MM.1S (cell line): Measurements from ENCODE around the gene UNC119.

Experiments used
- DNase-seq: peaks from one replicate; pipeline ENCODE4 v3.0.0-alpha.2; 2015
- H2AFZ ChIP-seq: fragments of 300-600 bp; sonication (generic); 2 replicates; pipeline ENCODE4 v1.6.0; 2016; ENCODE audit warnings: antibody characterized with exemption, low read length
- H3F3A ChIP-seq: fragments of 300-600 bp; sonication (generic); 2 replicates; pipeline ENCODE4 v1.6.1; 2016; ENCODE audit warnings: mild to moderate bottlenecking, antibody characterized with exemption, low read length, moderate library complexity, mixed read lengths; ENCODE audit not compliant: insufficient read depth
- H3K27ac ChIP-seq: fragments of 300-600 bp; sonication (generic); 2 replicates; pipeline ENCODE4 v1.5.1; 2016; ENCODE audit warnings: mild to moderate bottlenecking, low read length
- H3K27me3 ChIP-seq: fragments of 300-600 bp; sonication (generic); replicated peaks from 2 replicates; pipeline ENCODE4 v1.6.0; 2016; ENCODE audit warnings: low read length; ENCODE audit not compliant: insufficient read depth
- H3K36me3 ChIP-seq: fragments of 300-600 bp; sonication (generic); replicated peaks from 2 replicates; pipeline ENCODE4 v1.6.1; 2016; ENCODE audit warnings: mild to moderate bottlenecking, low read length, mixed read lengths; ENCODE audit not compliant: insufficient read depth
- H3K4me1 ChIP-seq: fragments of 300-600 bp; sonication (generic); 2 replicates; pipeline ENCODE4 v1.6.1; 2016; ENCODE audit warnings: low read length, mixed read lengths
- H3K4me2 ChIP-seq: fragments of 300-600 bp; sonication (generic); 2 replicates; pipeline ENCODE4 v1.6.0; 2016; ENCODE audit warnings: low read depth, low read length
- H3K4me3 ChIP-seq: fragments of 300-600 bp; sonication (generic); 2 replicates; pipeline ENCODE4 v1.5.1; 2016; ENCODE audit warnings: low read length, mixed read lengths
- H3K79me2 ChIP-seq: fragments of 300-600 bp; sonication (generic); 2 replicates; pipeline ENCODE4 v1.6.1; 2016; ENCODE audit warnings: mixed run types, low read length, mixed read lengths
- H3K9ac ChIP-seq: fragments of 300-600 bp; sonication (generic); 2 replicates; pipeline ENCODE4 v1.6.1; 2016; ENCODE audit warnings: low read length, mixed read lengths
- H3K9me2 ChIP-seq: fragments of 300-600 bp; sonication (generic); replicated peaks from 2 replicates; pipeline ENCODE4 v1.6.1; 2016; ENCODE audit warnings: mild to moderate bottlenecking, low read length, mixed read lengths; ENCODE audit not compliant: insufficient read depth
- H3K9me3 ChIP-seq: fragments of 300-600 bp; sonication (generic); replicated peaks from 2 replicates; pipeline ENCODE4 v1.6.1; 2016; ENCODE audit warnings: mild to moderate bottlenecking, low read length, mixed read lengths; ENCODE audit not compliant: insufficient read depth
- H4K20me1 ChIP-seq: fragments of 300-600 bp; sonication (generic); 2 replicates; pipeline ENCODE4 v1.6.1; 2016; ENCODE audit warnings: mild to moderate bottlenecking, low read length, moderate library complexity, mixed read lengths; ENCODE audit not compliant: insufficient read depth
- CTCF ChIP-seq: fragments of 300-600 bp; sonication (generic); IDR thresholded peaks from 2 replicates; pipeline ENCODE4 v1.5.1; 2016; ENCODE audit warnings: antibody characterized with exemption, low read length, mixed read lengths
- EZH2 ChIP-seq: fragments of 300-600 bp; sonication (generic); optimal IDR thresholded peaks from 2 replicates; pipeline ENCODE3; 2017; ENCODE audit warnings: low read depth, mild to moderate bottlenecking, antibody characterized with exemption, low read length, mixed read lengths
- EZH2phosphoT487 ChIP-seq: fragments of 300-600 bp; sonication (generic); IDR thresholded peaks from 2 replicates; pipeline ENCODE4 v1.6.1; 2018; ENCODE audit warnings: antibody characterized with exemption, low read length

Gene UNC119

DNA sequence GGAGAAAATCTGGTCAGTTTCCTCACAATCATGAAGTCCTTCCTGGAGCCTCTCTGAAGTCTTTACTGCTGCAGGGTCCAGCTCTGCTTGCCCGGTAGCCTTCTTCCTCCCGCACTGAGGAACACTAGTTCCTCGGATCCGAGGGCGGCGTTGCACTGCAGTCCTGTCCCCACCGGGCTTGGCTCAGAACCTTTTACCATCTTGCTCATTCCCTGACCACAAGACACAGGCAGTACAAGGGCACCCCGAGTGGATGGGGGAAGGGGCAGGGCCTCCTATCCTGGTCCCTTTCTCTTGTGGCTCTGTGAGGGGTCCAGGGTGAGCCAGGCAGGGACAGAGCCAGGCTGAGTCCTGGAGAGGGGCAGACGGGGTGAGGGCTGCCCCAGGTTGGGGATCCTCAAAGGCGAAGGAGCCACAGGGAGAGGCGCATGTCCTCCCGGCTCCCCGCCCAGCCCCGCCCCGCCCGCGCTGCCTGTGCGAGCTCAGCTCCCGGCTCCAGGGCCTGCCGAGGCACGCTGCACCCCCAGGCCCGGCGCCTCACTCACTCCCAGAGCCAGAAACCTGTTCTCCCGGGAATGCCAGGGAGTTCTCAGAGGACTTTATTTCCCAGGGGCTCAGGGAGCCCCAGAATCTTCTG is 44.7 kb downstream of the UNC119 start:
- no peak overlapping the region for H2AFZ ChIP-seq
- peaks cover 96% of the 10 kb centered on the region for H3K27me3 ChIP-seq

GRCh38 chr17:28506763-28507487 is 45.5 kb downstream of the UNC119 start:
- Histone ChIP-seq H3K4me3 (no peak overlapping the region), H3K4me1 (no peaks in the 10 kb centered on the region), H3K9ac (no peak overlapping the region), H3K9me2 (no peaks in the 10 kb centered on the region), H2AFZ (no peak overlapping the region), H4K20me1 (no peaks in the 10 kb centered on the region), H3K4me2 (no peak overlapping the region), H3K27ac (no peak overlapping the region), H3F3A (no peaks in the 10 kb centered on the region), H3K27me3 (peaks cover 96% of the 10 kb centered on the region), H3K36me3 (no peaks in the 10 kb centered on the region), H3K79me2 (no peaks in the 10 kb centered on the region), H3K9me3 (no peaks in the 10 kb centered on the region)
- TF ChIP-seq CTCF (no peak), EZH2 (no peak), EZH2phosphoT487 (no peak)
- no peak for DNase-seq

More for the DNA sequence above, 44.7 kb downstream of the UNC119 start:
- no peak for DNase-seq
- Histone ChIP-seq H4K20me1 (no peaks in the 10 kb centered on the region), H3K36me3 (no peaks in the 10 kb centered on the region), H3K4me3 (no peak overlapping the region), H3K4me2 (no peak overlapping the region), H3K79me2 (no peaks in the 10 kb centered on the region), H3K9me3 (no peaks in the 10 kb centered on the region), H3K27ac (no peak overlapping the region), H3F3A (no peaks in the 10 kb centered on the region), H3K9me2 (no peaks in the 10 kb centered on the region), H3K9ac (no peak overlapping the region), H3K4me1 (no peaks in the 10 kb centered on the region)
- TF ChIP-seq EZH2phosphoT487 = no peak

DNA sequence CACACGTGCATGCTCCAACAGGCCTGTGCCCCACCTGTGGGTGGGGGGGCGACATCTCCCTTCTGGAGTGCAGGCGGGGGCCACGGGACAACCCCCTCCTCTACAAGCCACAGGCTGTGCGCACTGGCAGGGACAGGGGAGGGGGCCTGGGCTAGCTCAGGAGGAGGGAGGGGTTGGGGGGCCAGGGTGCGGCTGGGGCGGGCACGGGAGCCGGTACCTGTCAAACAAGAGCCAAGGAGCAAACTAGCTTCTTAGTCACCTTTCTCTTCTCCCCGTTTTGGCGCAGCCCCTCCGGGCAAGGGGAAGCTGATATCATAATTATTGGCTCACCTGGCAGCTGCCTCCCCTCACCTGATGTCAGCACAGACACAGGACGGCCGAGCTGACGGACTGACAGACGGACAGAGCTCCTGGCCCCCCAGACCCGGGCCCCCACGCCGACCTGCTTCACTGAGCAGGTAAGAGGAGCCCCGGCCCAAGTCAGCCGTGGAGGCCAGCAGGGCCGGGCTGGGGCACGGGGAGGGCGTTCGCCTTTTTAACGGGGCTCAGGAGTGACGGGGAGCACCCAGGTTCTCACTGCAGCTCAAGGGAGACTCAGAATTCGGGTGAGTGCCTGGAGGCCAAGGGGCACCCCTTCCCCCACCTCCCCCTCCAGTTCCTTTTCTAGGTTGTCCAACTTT is 46.3 kb downstream of the UNC119 start, which contains the start of gene FOXN1:
Gene FOXN1, plus strand, starts transcription at position 363 of the 680 bp plus-strand sequence. CDS start 17,622 bp downstream, outside the sequence.
- H3K9ac ChIP-seq = no peak within 1 kb of the TSS
- no peak within 1 kb of the TSS for H2AFZ ChIP-seq
- H3K79me2 ChIP-seq = no peaks in the 10 kb centered on the region
- H3K4me2 ChIP-seq = no peak within 1 kb of the TSS
- no peak within 1 kb of the TSS for H3K4me3 ChIP-seq
- no peaks in the 10 kb centered on the region for H3K4me1 ChIP-seq
- no peaks in the 10 kb centered on the region for H4K20me1 ChIP-seq
- no peaks in the 10 kb centered on the region for H3F3A ChIP-seq
- H3K9me2 ChIP-seq = no peaks in the 10 kb centered on the region
- TF ChIP-seq EZH2phosphoT487 = no peak
- TF ChIP-seq CTCF = no peak
- TF ChIP-seq EZH2 = no peak
- H3K9me3 ChIP-seq = no peaks in the 10 kb centered on the region
- no peak for DNase-seq
- H3K27ac ChIP-seq = no peak within 1 kb of the TSS
- no peaks in the 10 kb centered on the region for H3K36me3 ChIP-seq
- H3K27me3 ChIP-seq = peaks cover 94% of the 10 kb centered on the region
